ENCODE measurements around the gene LRRC26.

DNA sequence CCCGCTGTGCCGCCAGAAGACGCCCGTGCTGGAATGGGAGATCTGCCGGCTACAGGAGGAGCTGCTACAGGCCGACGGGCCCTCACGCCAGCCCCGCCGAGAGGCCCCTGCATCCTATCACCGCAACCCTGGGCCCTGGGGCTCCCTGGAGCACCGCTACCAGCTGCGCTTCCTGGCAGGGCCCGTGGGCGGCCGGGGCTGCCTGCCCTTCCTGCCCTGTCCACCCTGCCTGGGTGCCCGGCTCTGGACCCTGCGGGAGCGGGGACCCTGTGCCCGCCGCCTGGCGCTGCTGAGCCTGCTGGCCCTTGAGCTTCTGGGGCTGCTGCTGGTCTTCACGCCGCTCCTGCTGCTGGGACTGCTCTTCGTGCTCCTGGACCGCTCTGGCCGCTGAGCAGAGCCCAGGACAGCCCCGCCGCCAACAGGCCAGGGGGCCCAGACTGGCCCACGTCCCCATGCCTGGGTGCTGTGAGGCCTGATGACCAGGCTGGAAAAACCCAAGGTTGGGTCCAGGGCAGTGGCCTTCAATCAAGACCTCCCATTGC lies 48.4 kb upstream of the LRRC26 start:
- TF ChIP-seq EZH2 (IDR thresholded peaks at IDR 0.05; ENCODE audit: insufficient read depth, poor library complexity, severe bottlenecking) (no peak), EZH2phosphoT487 (IDR thresholded peaks at IDR 0.05; ENCODE audit: insufficient read depth, low read depth) (no peak)

All from GM23248 (cell line).